Transverse colon (tissue), 4 donors: ENCODE results near the gene TMC2. TPM values are rescaled to one million over a fixed set of nuclear protein-coding genes. Genes with fewer than 3 reads are reported as not detected.
"Not testable (repeated sequence)": the region's sequence is repeated elsewhere in the genome, so short reads cannot be mapped to it uniquely, and the experiment has no call there.

ENCODE experiments used
- DNase-seq: peaks from one replicate; pipeline ENCODE4 v3.0.0-alpha.2; 2019
- H3K27ac ChIP-seq, 4 donors: fragments of 200-600 bp; sonication (generic); 2 replicates each; pipeline ENCODE4 v1.5.1; 2016 to 2018; ENCODE audit warnings: inconsistent platforms in 4 of 4
- H3K27me3 ChIP-seq: fragments of 200-600 bp; sonication (generic); 2 replicates; pipeline ENCODE4 v1.5.1; 2017; ENCODE audit warnings: inconsistent platforms
- H3K36me3 ChIP-seq, 4 donors: fragments of 200-600 bp; sonication (generic); 2 replicates each; pipeline ENCODE4 v1.5.1; 2017 to 2019; ENCODE audit warnings: inconsistent platforms in 4 of 4
- H3K4me1 ChIP-seq, 4 donors: fragments of 200-600 bp; sonication (generic); 2 replicates each; pipeline ENCODE4 v1.5.1; 2017 to 2020; ENCODE audit warnings: inconsistent platforms in 4 of 4
- H3K4me3 ChIP-seq, 4 donors: fragments of 200-600 bp; sonication (generic); 1 replicate in 1 of 4; 2 replicates in 3 of 4; pipeline versions ENCODE4 v1.5.1 to v1.6.1; 2017 to 2019; ENCODE audit warnings: inconsistent platforms in 4 of 4
- H3K9me3 ChIP-seq, 2 donors: fragments of 200-600 bp; sonication (generic); 2 replicates each; pipeline ENCODE4 v1.5.1; 2017 to 2019; ENCODE audit warnings: inconsistent platforms in 2 of 2
- CTCF ChIP-seq, 5 experiments: fragments of 200-600 bp in 3 of 5; fragments of 450-650 bp in 2 of 5; sonication (generic) in 3 of 5; IDR thresholded peaks; 1 replicate in 2 of 5; 2 replicates in 3 of 5; pipeline ENCODE4 v1.5.1; 2016 to 2017; ENCODE audit warnings: antibody characterized with exemption in 5 of 5, inconsistent platforms in 3 of 5, mild to moderate bottlenecking in 2 of 5, moderate library complexity in 1 of 5
- EP300 ChIP-seq: sonication (generic); formaldehyde crosslinking; IDR thresholded peaks from one replicate; pipeline ENCODE4 v1.6.1; 2017; ENCODE audit warnings: antibody characterized with exemption, low read depth
- POLR2A ChIP-seq: fragments of 450-650 bp; IDR thresholded peaks from one replicate; pipeline ENCODE4 v1.6.1; 2016; ENCODE audit warnings: antibody characterized with exemption, mild to moderate bottlenecking, moderate library complexity
- POLR2AphosphoS5 ChIP-seq, 3 donors: sonication (generic); formaldehyde crosslinking; IDR thresholded peaks; one replicate each; pipeline ENCODE4 v1.6.1; 2016; ENCODE audit warnings: antibody characterized with exemption in 3 of 3
- WGBS, 2 donors: methylation state at CpG; one replicate each; pipeline ENCODE4 v1.1.5; 2018; ENCODE audit warnings: low coverage in 1 of 2; 5-methylcytosine and 5-hydroxymethylcytosine counted together
- in situ Hi-C, 4 donors: fragments of 200-750 bp; cut with MboI; loops; one replicate each; pipeline versions ENCODE4 v1.15.0 to v1.15.1; 2017; ENCODE audit warnings: low sequenced_read_pairs in 3 of 4, low pct_ligation_motif_present in 1 of 4, low pct_unique_long_range_greater_than_20kb in 1 of 4
- intact Hi-C: fragments of 100-400 bp; cut with DNase I; formaldehyde crosslinking; loops from one replicate; pipeline ENCODE4 v1.15.1; 2023; ENCODE audit warnings: low total_unique reads
- total RNA-seq, 4 donors: library from RNA; depleted of rRNA; stranded (reverse); fragments of >200 nt; gene quantifications; one replicate each; pipeline ENCODE4 v1.1.0, GENCODE V29; 2016

Gene TMC2
- not detected for total RNA-seq

GRCh38 chr20:2536560-2536986, at the start of gene TMC2:
TSS of gene TMC2 (plus strand) at chr20:2536573. CDS start at chr20:2536622, 49 bp downstream.
- no peak within 1 kb of the TSS for H3K27ac ChIP-seq
- in situ Hi-C loops, result no loop called here
- intact Hi-C loops, result loop anchor here (10.0 kb wide), 1 partner anchor 108 kb away; no protein-coding TSS in a partner anchor
- no peak for DNase-seq
- no peak within 1 kb of the TSS for H3K4me3 ChIP-seq
- no peaks in the 10 kb centered on the region for H3K36me3 ChIP-seq
- no peaks in the 10 kb centered on the region for H3K9me3 ChIP-seq
- peaks cover 25% of the 10 kb centered on the region for H3K27me3 ChIP-seq
- 80% methylated on average over 10 of the region's 13 CpGs; no CpG with 5 or more reads in 1 of the 2 donors for WGBS, 2 donors
- no peak for TF ChIP-seq CTCF (IDR thresholded peaks at IDR 0.05)
- no peak for TF ChIP-seq EP300
- no peak for TF ChIP-seq POLR2AphosphoS5 (IDR thresholded peaks at IDR 0.05)
- TF ChIP-seq POLR2A, result no peak
- no peaks in the 10 kb centered on the region for H3K4me1 ChIP-seq

GRCh38 chr20:2502808-2503384, 33.5 kb upstream of the TMC2 start:
- H3K4me3 ChIP-seq, intact Hi-C loops, H3K9me3 ChIP-seq, H3K4me1 ChIP-seq, H3K27me3 ChIP-seq, in situ Hi-C loops, DNase-seq, H3K27ac ChIP-seq: not testable (repeated sequence)
- H3K36me3 ChIP-seq, result peaks cover 0 to 14% (median 5%) of the 10 kb centered on the region in 4 donors
- 94 to 98% methylated on average over 2 of the region's 2 CpGs for WGBS, 2 donors

GRCh38 chr20:2504803-2505202, 31.6 kb upstream of the TMC2 start:
- H3K27ac ChIP-seq, H3K9me3 ChIP-seq, H3K36me3 ChIP-seq, DNase-seq, intact Hi-C loops, in situ Hi-C loops, H3K4me3 ChIP-seq, H3K27me3 ChIP-seq: not testable (repeated sequence)
- H3K4me1 ChIP-seq, result peaks cover 0 to 15% (median 11%) of the 10 kb centered on the region in 4 donors
- WGBS, 2 donors, result 92 to 100% methylated on average over 1 to 2 of the region's 2 CpGs

- H3K9me3 ChIP-seq, DNase-seq, in situ Hi-C loops, H3K4me3 ChIP-seq, intact Hi-C loops, H3K27me3 ChIP-seq, H3K27ac ChIP-seq, H3K36me3 ChIP-seq: not testable (repeated sequence)
- 88% methylated on average over 3 of the region's 5 CpGs; no CpG with 5 or more reads in 1 of the 2 donors for WGBS, 2 donors
- peaks cover 0 to 15% (median 11%) of the 10 kb centered on the region in 4 donors for H3K4me1 ChIP-seq
Observed at GRCh38 chr20:2506426-2506825, 29.9 kb upstream of the TMC2 start.

- peaks cover 0 to 15% (median 11%) of the 10 kb centered on the region in 4 donors for H3K4me1 ChIP-seq
- DNase-seq, result no peak
- intact Hi-C loops, result no loop called here
- TF ChIP-seq POLR2A (no peak), CTCF (IDR thresholded peaks at IDR 0.05) (no peak), POLR2AphosphoS5 (IDR thresholded peaks at IDR 0.05) (no peak), EP300 (no peak)
- 68 to 85% methylated on average over 3 to 5 of the region's 5 CpGs for WGBS, 2 donors
- H3K27ac ChIP-seq, result peak overlapping the region in 1 of 4 donors; percentile 80
- in situ Hi-C loops, result no loop called here
- peak overlapping the region in 1 of 4 donors; percentile 64 for H3K4me3 ChIP-seq
- H3K27me3 ChIP-seq, result no peaks in the 10 kb centered on the region
- no peaks in the 10 kb centered on the region for H3K9me3 ChIP-seq
- no peaks in the 10 kb centered on the region for H3K36me3 ChIP-seq
Observed at GRCh38 chr20:2507464-2507863, 28.9 kb upstream of the TMC2 start.
